NCI-H446 treated with DMSO at 0.1 percent for 48 hours (cell line): ENCODE data around the gene ATP5F1C.

Experiments
- DNase-seq: peaks from one replicate; lab custom pipeline; 2025; lab: John Stamatoyannopoulos, UW

The ATP5F1C gene

DNA sequence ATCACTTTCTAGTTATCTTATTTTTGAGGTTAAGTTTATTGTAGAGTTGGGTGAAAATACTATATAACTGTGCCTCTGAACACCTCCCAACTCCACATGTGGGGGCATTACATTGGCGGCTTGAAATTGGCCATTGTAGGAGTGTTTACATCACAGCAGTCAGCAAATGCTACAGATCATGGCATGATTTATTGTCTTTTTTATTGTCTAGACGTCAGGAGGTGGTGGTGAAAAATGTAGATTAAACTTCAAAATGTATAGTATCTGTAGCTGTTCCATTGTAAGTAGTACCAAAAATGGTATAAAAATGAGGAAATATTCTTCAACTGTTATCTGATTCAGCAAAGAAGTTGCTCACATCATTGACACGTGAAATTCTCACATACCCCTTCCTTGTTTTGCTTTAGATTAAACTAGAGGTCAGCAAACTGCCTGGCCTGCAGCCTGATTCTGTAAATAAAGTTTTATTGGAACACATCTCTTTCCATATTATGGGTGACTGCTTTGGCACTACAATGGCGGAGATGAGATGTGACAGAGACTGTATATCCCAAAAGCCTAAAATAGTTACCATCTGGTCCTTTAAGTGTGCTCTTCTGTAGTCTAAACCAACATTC, 65.4 kb downstream of the ATP5F1C start:
- no peak for DNase-seq

GRCh38 chr10:7853890-7854289, 65.9 kb downstream of the ATP5F1C start:
- no peak for DNase-seq

DNA sequence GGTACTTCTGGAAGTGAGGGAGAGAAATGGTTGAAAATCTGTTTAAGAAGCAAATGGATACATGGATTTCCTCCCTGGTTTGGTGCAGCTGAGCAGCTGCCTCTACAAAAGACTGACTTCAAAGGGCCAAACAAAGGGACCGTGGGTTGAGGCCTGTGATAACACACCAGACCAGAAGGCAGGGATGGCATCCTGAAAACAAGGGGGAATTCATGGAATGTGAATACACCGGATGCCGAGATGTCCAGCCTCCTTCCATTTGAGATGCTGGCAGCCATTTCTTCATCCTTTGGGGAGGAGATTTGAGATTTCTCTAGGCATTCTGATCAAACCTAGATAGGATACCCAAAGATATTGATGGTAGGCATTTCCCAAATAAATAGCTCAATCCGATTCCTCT, 67.2 kb downstream of the ATP5F1C start:
- DNase-seq: no peak

DNA sequence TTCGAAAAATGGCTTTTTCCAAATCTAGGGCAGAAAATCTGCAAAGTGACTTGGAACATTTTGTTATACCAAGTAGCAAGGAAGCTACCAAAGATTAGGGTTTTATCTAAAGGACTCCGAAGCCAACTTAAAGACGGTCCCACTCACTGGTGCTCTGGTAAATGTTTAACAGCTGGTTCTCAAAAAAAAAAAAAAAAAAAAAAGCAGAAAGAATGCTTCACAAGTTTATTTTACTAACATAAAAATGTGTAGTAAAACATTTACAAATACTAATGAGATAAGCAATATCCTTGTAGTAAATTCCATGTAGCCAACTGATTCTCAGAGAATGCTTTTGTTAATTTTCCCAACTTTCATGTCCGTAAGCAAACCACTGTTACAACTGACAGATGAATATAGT, 68.7 kb downstream of the ATP5F1C start:
- DNase-seq: no peak

- DNase-seq: no peak
Observed at GRCh38 chr10:7857262-7857661, 69.3 kb downstream of the ATP5F1C start.
